CD8-positive, alpha-beta memory T cell (primary cell): ENCODE measurements around the gene RNLS. TPM values are rescaled to one million over a fixed set of nuclear protein-coding genes. Genes with fewer than 3 reads are reported as not detected.

Experiments used
- CTCF ChIA-PET: fragments of 350-600 bp; sonication (Branson Sonifier 250); formaldehyde crosslinking; loops from one replicate; lab custom pipeline; 2021; ENCODE audit warnings: antibody characterized with exemption; lab: Charles Lee
- POLR2A ChIA-PET: fragments of 350-600 bp; sonication (Branson Sonifier 250); formaldehyde crosslinking; loops from one replicate; lab custom pipeline; 2021; ENCODE audit warnings: antibody characterized with exemption; lab: Charles Lee
- DNase-seq, 5 donors: peaks; one replicate each; pipeline versions ENCODE4 v3.0.0 to v3.0.0-alpha.2; 2020 to 2022; ENCODE audit warnings: mixed read lengths in 1 of 5
- H3K27ac ChIP-seq: one replicate; pipeline ENCODE4 v1.7.0; 2013; ENCODE audit warnings: low read depth, mild to moderate bottlenecking, low read length, moderate library complexity
- H3K27me3 ChIP-seq: 2 replicates; pipeline ENCODE4 v1.7.0; 2013; ENCODE audit warnings: low read length, mild to moderate bottlenecking; ENCODE audit not compliant: insufficient read depth, poor library complexity, severe bottlenecking
- H3K36me3 ChIP-seq: 2 replicates; pipeline ENCODE4 v1.7.0; 2013; ENCODE audit warnings: mild to moderate bottlenecking, low read length, moderate library complexity; ENCODE audit not compliant: insufficient read depth
- H3K4me1 ChIP-seq: 2 replicates; pipeline ENCODE4 v1.7.0; 2013; ENCODE audit warnings: mild to moderate bottlenecking, low read length, moderate library complexity; ENCODE audit not compliant: insufficient read depth
- H3K4me3 ChIP-seq: 2 replicates; pipeline ENCODE4 v1.7.0; 2013; ENCODE audit warnings: mild to moderate bottlenecking, low read length
- H3K9me3 ChIP-seq: 2 replicates; pipeline ENCODE4 v1.7.0; 2013; ENCODE audit warnings: mild to moderate bottlenecking, low read length
- H3K27ac Mint-ChIP-seq, 8 donors: one replicate each; pipeline ENCODE4 v1.8.0; 2020 to 2021; ENCODE audit warnings: mixed read lengths in 8 of 8, mild to moderate bottlenecking in 6 of 8, inconsistent platforms in 3 of 8, moderate library complexity in 3 of 8
- H3K27me3 Mint-ChIP-seq, 2 donors: one replicate each; pipeline ENCODE4 v1.8.0; 2020 to 2021; ENCODE audit warnings: mixed read lengths in 2 of 2, mild to moderate bottlenecking in 1 of 2, moderate library complexity in 1 of 2
- H3K36me3 Mint-ChIP-seq, 3 donors: one replicate each; pipeline ENCODE4 v1.8.0; 2020 to 2021; ENCODE audit warnings: mixed read lengths in 3 of 3, inconsistent platforms in 1 of 3, mild to moderate bottlenecking in 1 of 3
- H3K4me1 Mint-ChIP-seq, 3 donors: one replicate each; pipeline ENCODE4 v1.8.0; 2020 to 2021; ENCODE audit warnings: mixed read lengths in 3 of 3, inconsistent platforms in 1 of 3, mild to moderate bottlenecking in 1 of 3
- H3K4me3 Mint-ChIP-seq, 7 donors: one replicate each; pipeline ENCODE4 v1.8.0; 2020 to 2021; ENCODE audit warnings: mixed read lengths in 7 of 7, mild to moderate bottlenecking in 6 of 7, moderate library complexity in 4 of 7, inconsistent platforms in 2 of 7
- H3K9me3 Mint-ChIP-seq, 5 donors: one replicate each; pipeline ENCODE4 v1.8.0; 2020 to 2022; ENCODE audit warnings: mixed read lengths in 5 of 5, mild to moderate bottlenecking in 3 of 5, moderate library complexity in 2 of 5, inconsistent platforms in 1 of 5
- polyA plus RNA-seq: library from polyadenylated mRNA; unstranded; fragments of 300-500 nt; fragmentation: Illumina TruSeq; gene quantifications from one replicate; pipeline ENCODE4 v1.2.3, GENCODE V29; 2021
- total RNA-seq, 2 experiments: library from RNA; stranded (reverse); gene quantifications; one replicate each; pipeline ENCODE4 v1.2.3, GENCODE V29; 2021

The RNLS gene
- total and polyA plus RNA-seq, 3 experiments from 2014 or later, result 4.0 to 7.0 (median 4.6) TPM

DNA sequence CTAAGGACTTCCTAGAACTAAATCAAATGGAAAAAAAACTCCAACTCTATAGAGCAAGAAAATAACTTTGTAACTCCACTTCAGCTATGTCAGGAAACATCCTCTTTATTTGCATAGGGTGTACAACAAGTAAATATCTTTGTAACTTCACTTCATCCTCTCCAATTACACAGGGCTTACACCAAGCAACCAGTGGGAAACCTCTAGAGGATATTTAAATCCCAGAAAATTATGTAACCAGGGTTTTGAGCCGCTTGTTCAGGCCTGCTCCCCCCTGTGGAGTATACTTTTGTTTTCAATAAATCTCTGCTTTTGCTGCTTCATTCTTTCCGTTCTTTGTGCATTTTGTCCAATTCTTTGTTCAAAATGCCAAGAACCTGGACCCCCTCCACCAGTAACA lies 25.7 kb upstream of the RNLS start:
- no peak overlapping the region for H3K27ac ChIP-seq
- Mint-ChIP-seq H3K9me3 (no peaks in the 10 kb centered on the region), H3K27ac (no peak overlapping the region), H3K36me3 (no peaks in the 10 kb centered on the region), H3K4me3 (no peak overlapping the region), H3K27me3 (peaks cover 1 to 10% of the 10 kb centered on the region in 2 donors), H3K4me1 (no peaks in the 10 kb centered on the region)
- DNase-seq, result no peak
- CTCF ChIA-PET, result no interaction called here
- no peaks in the 10 kb centered on the region for H3K9me3 ChIP-seq
- no peak overlapping the region for H3K4me3 ChIP-seq
- no peaks in the 10 kb centered on the region for H3K36me3 ChIP-seq
- no peaks in the 10 kb centered on the region for H3K27me3 ChIP-seq
- no peaks in the 10 kb centered on the region for H3K4me1 ChIP-seq
- POLR2A ChIA-PET, result no interaction called here

DNA sequence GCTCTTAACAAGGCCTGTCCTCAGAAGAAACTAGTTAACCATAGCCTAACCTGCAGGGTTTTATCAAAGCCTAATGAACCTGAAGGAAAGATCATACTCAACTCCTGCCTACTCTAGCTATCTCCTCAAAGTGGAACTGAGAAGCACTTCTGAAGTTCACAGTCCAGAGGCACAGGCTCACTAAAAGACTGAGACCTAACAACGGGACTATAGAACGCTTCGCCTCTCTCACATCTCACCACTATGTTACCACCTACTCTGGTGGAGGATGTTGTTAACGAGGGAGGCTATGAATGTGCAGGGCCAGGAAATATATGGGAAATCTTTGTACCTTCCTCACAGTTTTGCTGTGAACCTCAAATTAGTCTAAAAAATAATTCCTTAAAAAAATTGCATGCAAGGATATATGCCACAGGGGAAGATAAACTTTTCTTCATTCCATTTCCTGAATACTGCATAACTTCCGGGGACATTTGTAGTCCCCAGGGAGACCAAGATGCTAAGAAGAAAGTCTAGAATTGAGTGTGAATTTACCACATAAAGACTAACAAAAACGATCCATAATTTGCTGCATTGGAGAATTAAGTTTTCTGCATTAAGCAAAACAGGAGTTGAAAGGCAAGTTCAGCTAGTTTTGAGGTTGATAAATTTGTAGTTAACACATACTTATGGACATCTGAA lies 25.1 kb upstream of the RNLS start:
- Histone ChIP-seq H3K36me3 (no peaks in the 10 kb centered on the region), H3K4me1 (no peaks in the 10 kb centered on the region), H3K9me3 (no peaks in the 10 kb centered on the region), H3K27me3 (no peaks in the 10 kb centered on the region), H3K27ac (no peak overlapping the region), H3K4me3 (no peak overlapping the region)
- Mint-ChIP-seq H3K27ac (no peak overlapping the region), H3K27me3 (peaks cover 1 to 10% of the 10 kb centered on the region in 2 donors), H3K9me3 (no peaks in the 10 kb centered on the region), H3K4me3 (no peak overlapping the region), H3K36me3 (no peaks in the 10 kb centered on the region), H3K4me1 (no peaks in the 10 kb centered on the region)
- CTCF ChIA-PET, result no interaction called here
- no peak for DNase-seq
- POLR2A ChIA-PET, result no interaction called here

DNA sequence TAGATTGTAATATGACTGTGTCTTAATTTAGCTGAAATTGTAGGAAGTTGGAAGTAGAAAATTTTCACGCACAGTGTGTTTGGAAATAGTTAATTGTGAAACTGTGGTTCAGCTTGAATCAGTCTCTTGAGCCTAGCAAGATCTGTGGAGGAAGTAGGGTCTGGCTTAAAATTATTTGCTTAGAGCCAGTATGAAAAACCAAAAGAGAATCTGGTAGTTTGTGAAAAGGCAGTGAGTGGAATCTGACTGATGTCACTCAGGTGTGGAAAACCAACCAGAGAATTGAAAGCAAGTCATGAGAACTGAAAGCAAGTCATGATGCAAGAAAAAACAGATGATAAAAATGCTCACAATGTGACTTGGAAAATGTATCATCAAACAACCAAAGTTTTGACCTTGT lies 14.9 kb upstream of the RNLS start:
- no peak overlapping the region for H3K27ac Mint-ChIP-seq
- H3K27me3 Mint-ChIP-seq, result peaks cover 5 to 6% of the 10 kb centered on the region in 2 donors
- peaks cover 0 to 3% (median 0%) of the 10 kb centered on the region in 5 donors for H3K9me3 Mint-ChIP-seq
- H3K4me1 Mint-ChIP-seq, result no peaks in the 10 kb centered on the region
- ChIA-PET CTCF (no interaction called here), POLR2A (no interaction called here)
- Histone ChIP-seq H3K36me3 (no peaks in the 10 kb centered on the region), H3K4me1 (no peaks in the 10 kb centered on the region), H3K9me3 (no peaks in the 10 kb centered on the region), H3K27ac (no peak overlapping the region), H3K27me3 (no peaks in the 10 kb centered on the region), H3K4me3 (no peak overlapping the region)
- H3K4me3 Mint-ChIP-seq, result no peak overlapping the region
- peaks cover 0 to 5% (median 0%) of the 10 kb centered on the region in 3 donors for H3K36me3 Mint-ChIP-seq
- no peak for DNase-seq

DNA sequence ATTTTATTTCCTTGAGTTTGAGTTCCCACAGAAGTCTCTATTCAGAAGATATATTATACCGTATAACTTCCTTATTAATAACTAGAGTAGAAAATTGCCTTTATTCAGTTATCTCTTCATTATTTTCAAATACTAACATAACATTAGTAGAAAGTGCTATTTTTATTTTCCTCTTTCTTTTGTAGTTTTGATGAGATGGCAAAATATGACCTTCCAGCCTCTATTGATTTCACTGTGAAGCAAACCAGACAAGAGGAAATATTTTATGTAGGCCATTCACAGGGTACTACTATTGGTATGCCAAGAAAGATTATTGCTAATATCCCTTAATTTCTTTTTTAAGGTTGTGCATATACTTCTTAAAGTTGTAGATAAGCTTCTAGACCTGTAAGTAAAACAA lies 11.4 kb upstream of the RNLS start:
- H3K4me3 Mint-ChIP-seq, result no peak overlapping the region
- CTCF ChIA-PET, result interaction anchor here (1.1 kb wide), 1 partner anchor 12 kb away, joined by 5 read pairs; the partner anchor contains the start of gene RNLS

DNA sequence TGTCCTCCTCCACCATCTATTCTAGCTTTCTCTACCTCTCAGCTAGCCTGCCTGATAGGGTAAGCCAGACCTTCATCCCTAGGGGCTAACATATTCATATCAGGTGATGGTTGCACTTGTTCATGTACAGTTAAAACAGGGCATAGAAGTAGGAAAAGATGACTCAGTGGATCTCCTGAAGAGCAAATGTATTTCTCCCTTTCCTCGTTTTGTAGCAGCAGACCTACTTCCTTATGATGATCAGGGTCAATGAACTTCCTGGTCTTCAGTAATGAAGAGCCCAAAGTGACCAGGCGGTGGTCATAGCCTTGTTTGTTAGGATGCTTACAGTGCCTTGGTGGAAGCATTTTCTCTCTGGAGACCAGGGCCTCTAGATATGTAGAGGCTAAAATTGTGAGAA lies 9.8 kb upstream of the RNLS start:
- Mint-ChIP-seq H3K4me3 (no peak overlapping the region), H3K4me1 (no peaks in the 10 kb centered on the region), H3K27me3 (peaks cover 2 to 10% of the 10 kb centered on the region in 2 donors), H3K9me3 (no peaks in the 10 kb centered on the region), H3K36me3 (no peaks in the 10 kb centered on the region), H3K27ac (no peak overlapping the region)
- ChIA-PET POLR2A (no interaction called here), CTCF (interaction anchor here (1.1 to 1.4 kb wide), 2 partner anchors 10 to 18 kb away, joined by 3 to 4 read pairs; partner anchors contain the start of gene RNLS)
- Histone ChIP-seq H3K4me1 (no peaks in the 10 kb centered on the region), H3K9me3 (no peaks in the 10 kb centered on the region), H3K27ac (no peak overlapping the region), H3K4me3 (no peak overlapping the region), H3K27me3 (no peaks in the 10 kb centered on the region), H3K36me3 (no peaks in the 10 kb centered on the region)
- no peak for DNase-seq

More for the DNA sequence above, 11.4 kb upstream of the RNLS start:
- DNase-seq, result no peak
- no peaks in the 10 kb centered on the region for H3K4me1 ChIP-seq
- no peak overlapping the region for H3K4me3 ChIP-seq
- H3K27me3 ChIP-seq, result no peaks in the 10 kb centered on the region
- H3K36me3 ChIP-seq, result no peaks in the 10 kb centered on the region
- Mint-ChIP-seq H3K27ac (no peak overlapping the region), H3K9me3 (no peaks in the 10 kb centered on the region), H3K4me1 (no peaks in the 10 kb centered on the region), H3K27me3 (peaks cover 2 to 13% of the 10 kb centered on the region in 2 donors), H3K36me3 (no peaks in the 10 kb centered on the region)
- POLR2A ChIA-PET, result no interaction called here
- H3K9me3 ChIP-seq, result no peaks in the 10 kb centered on the region
- H3K27ac ChIP-seq, result no peak overlapping the region

DNA sequence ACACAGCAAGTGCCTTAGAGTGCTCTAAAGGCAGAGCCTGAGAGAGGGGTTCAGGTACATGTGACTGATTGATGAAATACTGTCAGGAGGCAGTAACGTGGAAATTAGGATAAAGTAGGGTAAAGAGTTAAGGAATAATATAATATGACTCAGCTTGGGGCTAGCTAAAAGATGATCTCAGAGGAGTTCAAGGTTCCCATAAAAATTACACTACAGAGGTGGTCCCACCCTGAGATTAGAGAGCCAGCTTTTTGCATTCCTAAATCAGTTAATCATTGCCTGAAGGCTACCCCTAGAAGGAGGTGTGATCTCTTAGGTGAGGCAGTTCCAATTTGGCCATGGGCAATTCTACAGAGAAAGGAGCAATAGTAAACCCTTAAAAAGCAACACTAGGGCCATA lies 9.3 kb upstream of the RNLS start:
- H3K9me3 Mint-ChIP-seq, result no peaks in the 10 kb centered on the region
- Histone ChIP-seq H3K4me3 (no peak overlapping the region), H3K4me1 (no peaks in the 10 kb centered on the region), H3K36me3 (no peaks in the 10 kb centered on the region), H3K27ac (no peak overlapping the region), H3K9me3 (no peaks in the 10 kb centered on the region), H3K27me3 (no peaks in the 10 kb centered on the region)
- H3K27me3 Mint-ChIP-seq, result peaks cover 2 to 10% of the 10 kb centered on the region in 2 donors
- POLR2A ChIA-PET, result no interaction called here
- H3K36me3 Mint-ChIP-seq, result no peaks in the 10 kb centered on the region
- H3K4me1 Mint-ChIP-seq, result no peaks in the 10 kb centered on the region
- H3K4me3 Mint-ChIP-seq, result no peak overlapping the region
- H3K27ac Mint-ChIP-seq, result no peak overlapping the region
- CTCF ChIA-PET, result interaction anchor here (1.1 to 1.4 kb wide), 2 partner anchors 9 to 17 kb away, joined by 3 to 4 read pairs; partner anchors contain the start of gene RNLS
- DNase-seq, result no peak

DNA sequence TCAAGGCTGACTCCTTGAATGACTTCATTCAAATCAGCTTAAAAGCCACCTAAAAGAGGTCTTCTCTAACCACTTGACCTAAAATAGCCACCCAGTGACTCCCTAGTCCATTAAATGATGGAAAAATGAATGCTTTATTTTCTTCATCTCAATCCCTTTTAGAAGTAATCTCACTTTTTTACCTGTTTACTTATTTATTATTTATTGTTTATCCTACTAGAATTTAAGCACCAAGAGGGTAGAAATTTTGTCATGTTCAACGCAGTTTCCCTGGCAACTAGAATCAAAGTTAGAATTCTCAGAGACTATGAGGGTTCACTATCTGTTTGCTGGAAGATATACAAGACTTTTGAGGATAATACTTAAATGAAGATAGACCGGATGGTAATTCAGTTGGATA lies 3.3 kb upstream of the RNLS start, which contains the start of gene LIPJ:
TSS of gene LIPJ (plus strand) at position 301 of the 400 bp plus-strand sequence. CDS start 3,926 bp downstream, outside the sequence.
- Histone ChIP-seq H3K4me3 (no peak within 1 kb of the TSS), H3K4me1 (peaks cover 7% of the 10 kb centered on the region), H3K9me3 (no peaks in the 10 kb centered on the region), H3K27me3 (no peaks in the 10 kb centered on the region), H3K36me3 (no peaks in the 10 kb centered on the region), H3K27ac (no peak within 1 kb of the TSS)
- peaks cover 11 to 15% (median 12%) of the 10 kb centered on the region in 3 donors for H3K4me1 Mint-ChIP-seq
- H3K27me3 Mint-ChIP-seq, result peaks cover 0 to 18% of the 10 kb centered on the region in 2 donors
- ChIA-PET CTCF (no interaction called here), POLR2A (no interaction called here)
- no peak within 1 kb of the TSS for H3K27ac Mint-ChIP-seq
- H3K36me3 Mint-ChIP-seq, result peaks cover 0 to 4% (median 2%) of the 10 kb centered on the region in 3 donors
- no peak for DNase-seq
- peaks cover 0 to 7% (median 0%) of the 10 kb centered on the region in 5 donors for H3K9me3 Mint-ChIP-seq
- H3K4me3 Mint-ChIP-seq, result peak within 1 kb of the TSS in 1 of 7 donors; percentile 36

DNA sequence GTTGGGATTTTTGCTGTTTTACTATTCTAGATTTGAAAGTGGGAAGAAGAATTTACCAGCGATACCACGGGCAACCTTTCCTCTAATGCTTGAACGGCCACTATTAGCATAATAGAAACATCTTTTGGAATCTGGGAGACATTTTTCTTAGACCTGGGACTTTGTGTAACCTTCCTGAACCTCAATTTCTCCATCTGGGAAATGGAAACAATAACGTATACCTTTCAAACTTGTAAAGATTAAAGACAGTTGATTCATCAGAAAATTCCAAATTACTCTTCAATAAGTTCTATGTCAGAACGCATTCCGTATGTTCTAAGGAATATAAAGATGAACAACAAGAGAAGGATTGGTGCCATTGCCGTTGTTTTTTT lies 453 bp upstream of the RNLS start:
- H3K27me3 ChIP-seq, result no peaks in the 10 kb centered on the region
- peak overlapping the region; percentile 85 for H3K4me3 ChIP-seq
- H3K9me3 Mint-ChIP-seq, result peaks cover 0 to 7% (median 0%) of the 10 kb centered on the region in 5 donors
- H3K4me1 Mint-ChIP-seq, result peaks cover 11 to 15% (median 12%) of the 10 kb centered on the region in 3 donors
- peaks cover 0 to 4% (median 2%) of the 10 kb centered on the region in 3 donors for H3K36me3 Mint-ChIP-seq
- ChIA-PET CTCF (interaction anchor here (0.7 to 1.5 kb wide), 12 partner anchors 9 to 732 kb away, joined by 3 to 8 read pairs (median 4); no protein-coding TSS in a partner anchor), POLR2A (interaction anchor here (0.5 to 1.4 kb wide), 5 partner anchors 15 to 875 kb away, joined by 3 to 6 read pairs (median 3); partner anchors contain the start of gene STAMBPL1)
- peak overlapping the region; percentile 90 to 97 (median 92) for H3K4me3 Mint-ChIP-seq
- H3K27me3 Mint-ChIP-seq, result peaks cover 0 to 9% of the 10 kb centered on the region in 2 donors
- peak overlapping the region; percentile 69 for H3K27ac ChIP-seq
- no peaks in the 10 kb centered on the region for H3K36me3 ChIP-seq
- DNase-seq, result no peak
- H3K9me3 ChIP-seq, result no peaks in the 10 kb centered on the region
- H3K27ac Mint-ChIP-seq, result peak overlapping the region; percentile 86 to 97 (median 92)
- peaks cover 7% of the 10 kb centered on the region for H3K4me1 ChIP-seq
